ENCODE data around the gene TNFRSF4.

GRCh38 chr1:1239614-1240347 is 25.8 kb upstream of the TNFRSF4 start:
- TF ChIP-seq CTCF (IDR thresholded peaks at IDR 0.05) (no peak), EZH2 (IDR thresholded peaks at IDR 0.05; ENCODE audit: borderline replicate concordance, insufficient read depth, low read depth, low read length, poor library complexity, severe bottlenecking) (no peak)
